HUES48 (cell line): ENCODE measurements around the gene L3MBTL4.
"Not testable (repeated sequence)": the region's sequence is repeated elsewhere in the genome, so short reads cannot be mapped to it uniquely, and the experiment has no call there.

Experiments
- H3K27ac ChIP-seq: one replicate; pipeline ENCODE4 v1.7.0; 2013; ENCODE audit warnings: low read depth, low read length, inconsistent platforms
- H3K27me3 ChIP-seq: 2 replicates; pipeline ENCODE4 v1.6.1; 2013; ENCODE audit warnings: mild to moderate bottlenecking, low read length; ENCODE audit not compliant: control insufficient read depth, insufficient read depth
- H3K36me3 ChIP-seq: 2 replicates; pipeline ENCODE4 v1.6.1; 2013; ENCODE audit warnings: low read length; ENCODE audit not compliant: control insufficient read depth, insufficient read depth
- H3K4me1 ChIP-seq: 2 replicates; pipeline ENCODE4 v1.6.1; 2013; ENCODE audit warnings: mild to moderate bottlenecking, low read length; ENCODE audit not compliant: control insufficient read depth, insufficient read depth
- H3K4me3 ChIP-seq: 2 replicates; pipeline ENCODE4 v1.5.1; 2013; ENCODE audit warnings: mild to moderate bottlenecking, low read depth, low read length
- H3K9ac ChIP-seq: 2 replicates; pipeline ENCODE4 v1.6.1; 2013; ENCODE audit warnings: mild to moderate bottlenecking, low read depth, low read length, moderate library complexity
- H3K9me3 ChIP-seq: 2 replicates; pipeline ENCODE4 v1.6.1; 2013; ENCODE audit warnings: low read length; ENCODE audit not compliant: control insufficient read depth, insufficient read depth

L3MBTL4 gene

DNA sequence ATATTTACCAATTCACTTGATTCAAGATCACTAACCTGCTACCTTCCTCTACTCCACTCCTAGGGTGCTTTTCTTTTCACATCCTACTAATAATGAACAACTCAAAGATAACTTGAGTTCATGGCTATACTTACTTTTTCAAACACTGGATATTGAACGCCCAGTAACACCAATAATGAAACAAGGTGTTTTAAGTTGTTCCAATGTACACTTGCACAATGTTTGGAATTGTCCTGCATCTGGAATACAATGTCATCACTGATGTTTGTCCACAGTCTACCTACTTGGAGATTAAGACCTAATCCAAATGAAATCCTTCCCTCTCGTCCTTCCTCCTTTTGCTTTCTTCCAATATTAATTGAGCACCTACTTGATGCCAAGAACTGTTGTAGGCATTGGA, 301.1 kb downstream of the L3MBTL4 start:
- no peaks in the 10 kb centered on the region for H3K4me1 ChIP-seq
- H3K36me3 ChIP-seq: no peaks in the 10 kb centered on the region
- H3K9ac ChIP-seq: no peak overlapping the region
- no peaks in the 10 kb centered on the region for H3K27me3 ChIP-seq
- no peak overlapping the region for H3K4me3 ChIP-seq
- no peak overlapping the region for H3K27ac ChIP-seq
- H3K9me3 ChIP-seq: no peaks in the 10 kb centered on the region

DNA sequence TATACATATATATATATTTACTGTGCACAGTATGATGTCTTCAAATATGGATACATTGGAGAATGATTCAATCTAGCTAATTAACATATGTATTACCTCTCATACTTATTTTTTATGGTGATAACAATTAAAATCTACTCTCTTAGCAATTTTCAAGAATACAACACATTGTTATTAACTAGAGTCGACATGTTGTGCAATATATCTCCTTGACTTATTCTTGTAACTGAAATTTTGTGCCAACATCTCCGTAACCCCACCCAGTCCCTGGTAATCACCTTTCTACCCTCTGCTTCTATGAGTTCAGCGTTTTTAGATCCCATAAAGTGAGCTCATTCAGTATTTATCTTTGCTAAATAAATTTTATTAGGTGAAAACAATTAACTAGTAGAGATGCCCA, 303.0 kb downstream of the L3MBTL4 start:
- H3K9me3 ChIP-seq: no peaks in the 10 kb centered on the region
- no peak overlapping the region for H3K4me3 ChIP-seq
- no peak overlapping the region for H3K9ac ChIP-seq
- no peaks in the 10 kb centered on the region for H3K36me3 ChIP-seq
- no peaks in the 10 kb centered on the region for H3K27me3 ChIP-seq
- no peaks in the 10 kb centered on the region for H3K4me1 ChIP-seq
- H3K27ac ChIP-seq: no peak overlapping the region

DNA sequence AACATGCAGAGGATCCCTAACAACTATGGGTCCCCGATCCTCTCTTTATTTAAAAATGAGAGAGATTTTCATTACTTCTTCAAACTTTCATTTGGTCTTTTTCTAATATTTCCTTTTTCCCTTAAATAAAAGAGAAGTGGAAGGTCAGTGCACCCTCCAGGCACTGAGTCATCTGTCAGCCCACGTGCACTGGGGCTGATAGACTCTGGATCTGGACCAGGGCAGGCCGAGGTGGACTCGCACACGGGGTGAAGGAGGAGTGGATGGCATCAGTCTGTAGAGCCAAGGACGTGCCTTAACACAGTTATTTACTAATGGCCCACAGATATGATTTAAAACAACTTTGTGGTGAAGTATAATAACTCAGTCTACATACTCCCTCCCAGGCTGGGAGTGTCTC, 305.0 kb downstream of the L3MBTL4 start:
- no peaks in the 10 kb centered on the region for H3K27me3 ChIP-seq
- no peaks in the 10 kb centered on the region for H3K36me3 ChIP-seq
- H3K4me1 ChIP-seq: no peaks in the 10 kb centered on the region
- no peak overlapping the region for H3K9ac ChIP-seq
- no peak overlapping the region for H3K4me3 ChIP-seq
- H3K27ac ChIP-seq: no peak overlapping the region
- H3K9me3 ChIP-seq: no peaks in the 10 kb centered on the region

DNA sequence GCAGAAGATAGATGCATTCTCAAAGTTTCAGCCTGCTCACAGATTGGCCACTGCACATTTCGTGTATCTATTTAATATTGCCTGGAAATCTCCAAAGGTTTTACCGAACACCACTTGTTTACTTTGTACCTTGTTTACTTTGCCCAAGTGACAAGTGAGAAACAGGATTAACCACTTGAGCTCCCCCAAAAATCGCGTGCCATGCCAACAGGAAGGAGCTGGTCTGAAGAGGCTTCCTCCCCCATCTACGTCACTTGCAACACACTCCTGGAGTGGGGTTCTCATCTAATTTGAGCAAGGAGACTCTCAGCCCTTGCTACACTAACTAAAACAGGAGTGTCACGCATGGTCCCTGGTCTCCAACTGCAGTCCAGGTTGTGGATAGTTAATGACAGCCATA, 306.9 kb downstream of the L3MBTL4 start:
- H3K4me1 ChIP-seq: no peaks in the 10 kb centered on the region
- H3K27me3 ChIP-seq: no peaks in the 10 kb centered on the region
- no peaks in the 10 kb centered on the region for H3K36me3 ChIP-seq
- H3K9me3 ChIP-seq: no peaks in the 10 kb centered on the region
- no peak overlapping the region for H3K27ac ChIP-seq
- H3K4me3 ChIP-seq: no peak overlapping the region
- no peak overlapping the region for H3K9ac ChIP-seq

DNA sequence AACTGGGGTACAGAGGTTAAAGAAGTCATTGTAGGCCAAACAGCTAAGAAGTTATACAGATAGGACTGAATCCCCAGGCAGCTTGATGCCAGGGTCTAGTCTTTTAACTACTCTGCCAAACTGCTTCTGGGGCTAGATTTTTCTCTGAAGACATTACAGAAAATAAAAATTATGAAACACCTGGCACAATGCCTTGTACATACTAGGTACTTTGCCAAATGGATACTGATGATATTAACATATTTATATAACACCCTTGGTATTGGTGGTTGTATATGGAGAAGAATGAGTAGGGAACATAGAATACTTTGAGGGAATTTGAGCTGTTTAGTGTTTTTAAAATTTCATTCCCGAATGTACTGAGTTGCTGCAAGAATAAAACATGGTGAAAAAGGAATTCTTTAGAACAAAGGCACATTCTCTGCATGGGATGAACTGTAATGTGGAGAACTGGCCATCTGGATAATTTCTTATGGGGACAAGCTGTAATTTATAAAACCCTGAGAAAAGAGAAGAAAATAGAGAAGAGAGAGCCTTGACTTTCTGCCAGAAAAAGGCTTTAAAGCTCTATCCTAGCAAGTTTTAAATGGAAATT, 308.5 kb downstream of the L3MBTL4 start:
- H3K9ac ChIP-seq: no peak overlapping the region
- no peaks in the 10 kb centered on the region for H3K36me3 ChIP-seq
- H3K4me3 ChIP-seq: no peak overlapping the region
- H3K27me3 ChIP-seq: no peaks in the 10 kb centered on the region
- no peak overlapping the region for H3K27ac ChIP-seq
- H3K4me1 ChIP-seq: no peaks in the 10 kb centered on the region
- no peaks in the 10 kb centered on the region for H3K9me3 ChIP-seq

DNA sequence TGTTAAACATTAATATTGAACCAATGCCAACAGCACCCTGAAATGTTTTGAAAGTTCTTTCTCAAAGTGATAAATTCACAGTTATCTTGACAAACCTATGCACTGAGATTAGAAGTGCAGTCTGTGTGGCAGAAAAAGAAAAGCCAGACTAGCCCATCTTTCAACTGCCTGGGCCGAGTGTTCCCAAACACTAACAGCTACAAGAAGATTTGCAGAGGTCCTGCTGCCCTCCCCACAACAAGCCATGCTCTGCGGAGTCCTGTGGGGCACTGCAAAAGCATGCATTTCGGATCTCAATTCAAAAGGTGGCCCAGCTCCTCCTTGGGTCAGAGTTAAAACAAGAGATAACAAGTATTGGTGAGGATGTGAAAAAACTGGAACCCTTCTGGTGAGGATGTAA, 311.0 kb downstream of the L3MBTL4 start:
- no peak overlapping the region for H3K27ac ChIP-seq
- no peaks in the 10 kb centered on the region for H3K27me3 ChIP-seq
- no peaks in the 10 kb centered on the region for H3K36me3 ChIP-seq
- no peaks in the 10 kb centered on the region for H3K4me1 ChIP-seq
- H3K9me3 ChIP-seq: no peaks in the 10 kb centered on the region
- H3K9ac ChIP-seq: no peak overlapping the region
- no peak overlapping the region for H3K4me3 ChIP-seq

DNA sequence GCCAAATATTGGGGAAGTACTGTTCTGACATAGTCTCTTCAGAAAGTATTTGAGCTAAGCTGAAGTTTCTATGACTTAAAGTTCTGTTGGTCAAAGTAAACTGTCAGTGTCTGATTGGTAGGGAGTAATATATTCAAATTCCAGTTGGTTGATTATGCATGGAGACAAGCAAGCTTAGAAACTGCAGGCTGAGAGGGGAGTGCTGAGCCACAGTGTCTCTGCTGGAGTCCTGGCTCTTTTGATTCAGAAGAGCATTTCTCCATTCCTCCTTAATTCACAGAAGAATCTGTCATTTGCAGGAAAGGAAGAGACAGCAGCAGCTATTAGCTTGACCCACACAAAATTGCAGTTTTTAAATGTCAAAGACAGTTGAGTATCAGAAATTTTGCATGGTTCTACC, 318.0 kb downstream of the L3MBTL4 start:
- no peak overlapping the region for H3K9ac ChIP-seq
- H3K4me1 ChIP-seq: no peaks in the 10 kb centered on the region
- no peak overlapping the region for H3K4me3 ChIP-seq
- H3K27me3 ChIP-seq: no peaks in the 10 kb centered on the region
- no peaks in the 10 kb centered on the region for H3K36me3 ChIP-seq
- H3K27ac ChIP-seq: no peak overlapping the region
- H3K9me3 ChIP-seq: no peaks in the 10 kb centered on the region

DNA sequence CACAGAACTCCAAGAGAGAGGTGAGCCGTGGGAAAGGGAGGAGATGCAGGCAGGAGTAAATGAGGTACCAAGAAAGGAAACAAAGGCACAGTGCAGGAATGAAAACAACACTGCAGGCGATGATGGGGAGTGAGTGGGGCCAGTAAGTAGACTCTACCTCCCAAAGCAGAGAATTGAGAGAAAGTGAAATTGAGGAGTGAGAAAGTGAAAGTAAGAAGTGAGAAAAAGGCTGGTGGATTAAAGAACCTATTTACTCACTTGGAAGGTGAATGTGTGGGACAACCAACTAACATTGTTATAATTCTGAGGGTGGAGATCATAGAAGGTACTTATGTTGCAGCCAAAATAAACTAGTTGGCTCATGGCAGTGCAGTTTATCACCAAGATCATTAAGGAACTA, 326.3 kb downstream of the L3MBTL4 start:
- no peak overlapping the region for H3K9ac ChIP-seq
- H3K36me3 ChIP-seq: no peaks in the 10 kb centered on the region
- no peaks in the 10 kb centered on the region for H3K9me3 ChIP-seq
- H3K27ac ChIP-seq: no peak overlapping the region
- H3K4me3 ChIP-seq: no peak overlapping the region
- H3K4me1 ChIP-seq: no peaks in the 10 kb centered on the region
- H3K27me3 ChIP-seq: no peaks in the 10 kb centered on the region

DNA sequence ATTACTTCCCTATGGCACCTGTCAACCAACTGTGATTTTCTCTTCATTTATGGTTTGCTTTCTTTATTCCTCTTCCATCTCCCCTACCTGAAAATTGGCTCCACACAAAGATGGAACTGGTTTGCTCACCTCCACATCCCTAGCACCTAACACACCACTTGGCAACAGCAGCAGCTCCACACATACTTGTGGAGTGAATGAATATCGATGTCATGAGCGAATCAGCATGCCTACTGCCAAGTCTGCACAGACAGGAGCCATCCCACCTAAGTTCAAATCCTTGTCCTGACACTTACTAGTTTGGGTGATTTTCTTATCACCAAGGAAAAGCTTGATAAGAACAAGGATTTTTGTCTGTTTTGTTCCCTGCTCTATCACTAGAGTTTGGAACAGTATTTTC, 328.0 kb downstream of the L3MBTL4 start:
- Histone ChIP-seq H3K9me3 (no peaks in the 10 kb centered on the region), H3K4me1 (no peaks in the 10 kb centered on the region), H3K27ac (no peak overlapping the region), H3K36me3 (no peaks in the 10 kb centered on the region), H3K4me3 (no peak overlapping the region), H3K27me3 (no peaks in the 10 kb centered on the region), H3K9ac (no peak overlapping the region)

DNA sequence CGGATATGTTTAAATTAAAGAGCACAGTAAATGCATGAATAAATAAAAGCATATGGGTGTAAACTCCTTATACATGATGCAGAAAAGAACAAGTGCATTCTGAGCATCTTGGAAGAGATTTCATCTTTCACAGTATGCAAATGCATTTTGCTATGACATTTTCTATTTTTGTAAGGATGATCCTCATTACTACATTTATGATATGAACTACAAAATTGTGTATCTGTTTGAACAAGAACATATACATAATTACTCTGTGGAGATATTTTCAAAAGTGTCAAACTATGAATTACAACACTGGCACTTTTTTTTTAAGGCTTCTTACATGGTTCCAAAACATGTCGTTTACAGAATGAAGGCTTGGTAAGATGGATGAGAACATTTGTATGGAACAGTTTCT, 335.3 kb downstream of the L3MBTL4 start:
- H3K27me3 ChIP-seq: no peaks in the 10 kb centered on the region
- H3K27ac ChIP-seq: no peak overlapping the region
- H3K4me3 ChIP-seq: no peak overlapping the region
- no peaks in the 10 kb centered on the region for H3K4me1 ChIP-seq
- no peak overlapping the region for H3K9ac ChIP-seq
- H3K9me3 ChIP-seq: no peaks in the 10 kb centered on the region
- no peaks in the 10 kb centered on the region for H3K36me3 ChIP-seq

DNA sequence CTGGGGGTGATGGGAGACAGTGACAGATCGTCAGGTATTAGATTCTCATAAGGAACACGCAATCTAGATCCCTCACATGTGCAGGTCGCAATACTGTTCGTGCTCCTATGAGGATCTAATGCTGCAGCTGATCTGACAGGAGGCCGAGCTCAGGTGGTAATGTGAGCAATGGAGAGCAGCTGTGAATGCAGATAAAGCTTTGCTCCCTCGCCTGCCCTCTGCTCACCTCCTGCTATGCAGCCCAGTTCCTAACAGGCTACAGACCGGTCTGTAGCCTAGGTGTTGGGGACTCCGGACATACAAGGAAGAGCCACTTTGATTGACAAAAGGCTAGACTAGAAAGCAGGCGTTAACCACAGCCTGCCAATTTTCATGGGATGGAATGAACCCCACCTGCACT, 335.8 kb downstream of the L3MBTL4 start:
- H3K9me3 ChIP-seq: no peaks in the 10 kb centered on the region
- no peak overlapping the region for H3K27ac ChIP-seq
- no peaks in the 10 kb centered on the region for H3K4me1 ChIP-seq
- no peaks in the 10 kb centered on the region for H3K27me3 ChIP-seq
- H3K9ac ChIP-seq: no peak overlapping the region
- no peaks in the 10 kb centered on the region for H3K36me3 ChIP-seq
- no peak overlapping the region for H3K4me3 ChIP-seq

DNA sequence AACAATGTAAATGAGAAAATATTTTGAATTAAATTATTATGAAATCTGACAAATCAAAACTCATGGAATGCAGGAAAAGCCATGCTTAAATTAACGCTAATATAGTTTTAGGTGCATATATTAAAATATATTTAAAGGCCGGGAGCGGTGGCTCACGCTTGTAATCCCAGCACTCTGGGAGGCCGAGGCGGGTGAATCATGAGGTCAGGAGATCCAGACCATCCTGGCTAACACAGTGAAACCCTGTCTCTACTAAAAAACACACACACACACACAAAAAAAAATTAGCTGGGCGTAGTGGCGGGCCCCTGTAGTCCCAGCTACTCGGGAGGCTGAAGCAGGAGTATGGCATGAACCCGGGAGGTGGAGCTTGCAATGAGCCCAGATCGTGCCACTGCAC, 342.3 kb downstream of the L3MBTL4 start:
- not testable (repeated sequence) for H3K4me1 ChIP-seq, H3K4me3 ChIP-seq, H3K36me3 ChIP-seq, H3K9me3 ChIP-seq, H3K9ac ChIP-seq, H3K27me3 ChIP-seq, H3K27ac ChIP-seq
